Frontal cortex (tissue), 4 donors: ENCODE results near the gene ZBTB22. TPM values are rescaled to one million over a fixed set of nuclear protein-coding genes. Genes with fewer than 3 reads are reported as not detected.

Source experiments
- DNase-seq, 2 donors: peaks; one replicate each; pipeline ENCODE4 v3.0.0; 2012; ENCODE audit warnings: low spot score in 2 of 2
- FAIRE-seq: peaks from 2 replicates; lab custom pipeline; 2012; peaks lifted over from hg19 to GRCh38; lab: Jason Lieb, UNC
- total RNA-seq: library from RNA; depleted of rRNA; stranded (reverse); fragments of >200 nt; gene quantifications from one replicate; pipeline ENCODE4 v1.2.3, GENCODE V29; 2014
- donor health status: control.
- donor health status: control.
- donor health status: control.

The ZBTB22 gene
- total RNA-seq, 1 donor from 2014 or later = 27.3 TPM

DNA sequence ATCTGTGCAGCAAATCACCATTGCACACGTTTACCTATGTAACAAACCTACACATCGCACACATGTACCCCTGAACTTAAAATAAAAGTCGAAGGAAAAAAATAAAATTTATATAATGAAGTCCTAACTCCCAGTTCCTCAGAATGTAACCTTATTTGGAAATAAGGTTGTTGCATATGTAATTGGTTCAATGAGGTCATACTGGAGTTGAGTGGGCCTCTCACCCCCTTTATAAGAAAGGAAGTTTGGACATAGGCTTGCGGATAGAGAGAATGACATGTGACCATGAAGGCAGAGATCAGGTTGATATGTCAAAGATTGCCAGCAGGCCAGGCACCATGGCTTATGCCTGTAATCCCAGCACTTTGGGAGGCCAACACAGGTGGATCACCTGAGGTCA is 16.1 kb upstream of the ZBTB22 start:
- FAIRE-seq (no peak), DNase-seq (no peak)

DNA sequence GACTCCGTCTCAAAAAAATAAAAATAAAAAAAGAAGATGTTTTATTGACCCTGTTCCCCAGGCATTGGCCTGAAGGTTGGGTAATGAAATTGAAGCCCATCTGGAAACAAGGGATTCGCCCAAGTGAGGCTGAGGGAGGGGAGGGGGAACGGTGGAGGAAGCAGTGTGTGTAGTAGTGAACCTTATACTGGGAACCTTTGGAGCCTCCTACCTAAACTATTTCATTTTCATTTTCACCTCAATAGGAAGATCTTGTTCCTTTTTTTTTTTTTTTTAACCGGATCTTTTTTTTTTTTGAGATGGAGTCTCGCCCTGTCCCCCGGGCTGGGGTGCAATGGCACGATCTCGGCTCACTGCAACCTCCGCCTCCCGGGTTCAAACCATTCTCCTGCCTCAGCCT is 13.2 kb upstream of the ZBTB22 start:
- no peak for FAIRE-seq
- no peak for DNase-seq

DNA sequence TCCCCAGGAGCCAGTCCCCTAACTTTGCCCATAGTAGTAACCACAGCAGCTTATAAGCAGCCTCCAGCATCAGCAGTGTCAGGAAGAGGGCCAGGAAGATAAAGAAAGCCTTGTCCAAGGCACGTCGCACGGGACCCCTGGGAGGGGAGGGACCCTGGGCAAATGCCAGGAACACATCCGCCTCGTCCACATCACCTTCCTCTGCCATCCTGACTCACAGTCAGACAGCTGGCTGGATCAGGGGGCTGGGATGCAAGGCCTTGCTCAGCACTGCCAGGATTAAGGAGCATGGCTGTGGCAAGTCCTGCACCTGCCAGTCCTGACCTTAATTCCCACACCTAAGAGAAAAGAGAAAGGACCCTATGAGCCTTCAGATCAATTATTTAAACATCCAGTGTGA is 11.5 kb upstream of the ZBTB22 start:
- FAIRE-seq (no peak), DNase-seq (no peak)

DNA sequence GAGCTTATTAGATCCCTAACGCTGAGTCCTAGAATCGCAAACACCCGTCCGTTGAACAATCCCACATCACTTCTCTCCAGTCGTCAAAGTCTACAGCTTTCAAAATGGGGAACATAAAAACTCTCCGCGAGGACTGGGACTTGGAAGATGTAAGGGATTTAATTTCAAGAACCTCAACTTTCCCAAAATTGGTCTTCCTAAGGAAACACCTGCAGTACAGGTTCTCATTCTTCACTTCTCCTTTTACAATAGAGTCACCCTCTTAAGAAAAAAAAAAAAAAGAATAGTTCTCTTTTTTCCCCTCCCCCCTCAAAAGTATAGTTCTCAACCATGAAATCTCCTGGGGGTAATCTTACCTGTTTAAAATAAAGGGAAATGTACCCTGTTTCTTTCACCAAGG is 6.6 kb upstream of the ZBTB22 start:
- FAIRE-seq = no peak
- peak in 1 of 2 donors; percentile 4 for DNase-seq

DNA sequence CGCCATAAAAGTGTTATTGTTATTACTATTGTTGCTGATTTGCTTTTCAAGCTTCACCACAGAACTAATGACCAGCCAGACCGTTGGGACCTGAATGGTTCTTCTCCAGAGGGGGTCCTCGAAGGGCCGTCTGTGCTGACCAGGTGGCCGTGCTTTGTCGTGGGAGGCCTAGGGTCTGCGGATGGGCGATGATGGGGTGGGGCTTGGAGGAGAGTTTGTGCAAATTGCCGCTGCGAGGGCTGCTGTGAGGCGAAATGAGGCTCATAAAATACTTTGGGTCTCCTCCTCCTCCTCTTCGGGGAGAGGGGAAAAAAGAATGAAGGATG is 6.0 kb upstream of the ZBTB22 start:
- no peak for FAIRE-seq
- DNase-seq = no peak

DNA sequence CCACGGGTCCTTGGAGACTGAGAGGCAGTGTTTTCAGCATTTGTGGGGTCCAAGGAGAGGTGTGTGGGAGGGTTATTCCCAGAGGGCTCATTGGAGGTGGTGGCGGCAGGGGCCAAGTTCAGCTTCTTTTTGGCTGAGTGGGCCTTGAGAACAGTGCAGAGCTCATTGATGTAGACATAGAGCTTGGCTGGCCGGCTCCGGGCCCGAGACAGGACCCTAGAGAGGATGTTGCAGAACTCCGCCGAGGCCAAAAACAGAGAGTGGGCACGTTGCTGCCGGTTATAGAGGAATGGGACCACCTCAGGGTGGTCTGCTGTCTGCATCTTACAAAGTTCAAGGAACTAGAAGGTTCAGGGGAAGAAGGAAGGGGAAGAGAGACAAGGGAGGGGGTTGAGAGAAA is 3.7 kb upstream of the ZBTB22 start:
- DNase-seq (peak in 1 of 2 donors; percentile 0), FAIRE-seq (no peak)

DNA sequence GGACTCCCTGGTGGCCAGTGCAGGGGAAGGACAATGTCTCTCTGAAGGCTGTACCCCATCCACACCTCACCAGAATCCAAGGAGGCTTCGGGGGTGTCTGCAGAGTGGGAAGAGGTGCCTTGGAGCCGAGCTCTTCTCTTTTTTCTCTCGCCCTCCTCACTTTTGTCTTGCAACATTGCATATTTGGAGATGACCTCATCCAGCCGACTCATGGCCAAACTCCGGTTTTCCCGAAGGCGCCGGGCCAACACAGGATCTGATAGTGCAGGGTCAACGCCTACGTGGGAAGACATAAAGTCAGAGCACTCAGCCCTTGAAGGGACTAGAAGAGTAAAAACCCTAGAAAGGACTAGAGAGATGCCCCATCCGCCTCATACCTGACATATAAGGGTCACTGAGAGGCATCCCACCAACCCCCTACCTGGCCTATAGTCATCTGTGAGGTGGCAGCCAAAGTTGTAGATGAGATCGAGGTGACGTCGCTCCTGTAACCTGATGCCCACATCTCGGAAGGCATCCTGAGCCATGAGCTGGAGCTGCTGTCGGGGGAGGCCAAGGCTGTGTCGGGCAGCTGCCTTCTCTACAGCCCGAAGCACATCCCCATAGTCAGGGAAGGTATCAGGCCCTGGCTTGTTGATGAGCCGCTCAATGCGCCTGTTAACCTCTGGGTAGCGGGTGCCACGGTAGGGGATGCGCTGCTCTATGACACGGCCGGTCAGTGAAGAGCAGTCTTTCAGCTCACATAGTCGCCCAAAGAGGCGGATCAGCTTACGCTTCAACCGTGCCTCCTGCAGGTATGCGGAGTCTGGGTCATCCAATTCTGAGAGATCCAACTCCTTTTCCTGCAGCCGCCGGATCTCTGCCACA is 3.0 kb upstream of the ZBTB22 start:
- FAIRE-seq = no peak
- no peak for DNase-seq

DNA sequence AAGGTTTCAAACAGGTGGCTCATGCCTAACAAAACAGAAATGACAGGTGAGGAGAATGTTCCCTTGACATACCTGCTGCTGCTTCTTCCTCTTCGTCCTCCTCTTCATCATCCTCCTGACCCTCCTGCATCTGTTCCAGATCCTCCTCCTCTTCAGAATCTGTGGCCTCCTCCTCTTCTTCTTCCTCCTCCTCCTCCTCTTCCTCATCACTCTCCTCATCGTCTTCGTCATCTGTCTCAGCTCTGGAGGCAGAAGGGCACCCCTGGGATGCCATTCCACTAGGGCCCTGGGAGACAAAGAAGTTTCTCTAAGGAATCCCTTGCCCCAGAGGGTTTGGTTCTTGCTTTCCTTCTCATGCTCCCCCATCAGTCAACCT is 2.4 kb upstream of the ZBTB22 start:
- no peak for DNase-seq
- no peak for FAIRE-seq

DNA sequence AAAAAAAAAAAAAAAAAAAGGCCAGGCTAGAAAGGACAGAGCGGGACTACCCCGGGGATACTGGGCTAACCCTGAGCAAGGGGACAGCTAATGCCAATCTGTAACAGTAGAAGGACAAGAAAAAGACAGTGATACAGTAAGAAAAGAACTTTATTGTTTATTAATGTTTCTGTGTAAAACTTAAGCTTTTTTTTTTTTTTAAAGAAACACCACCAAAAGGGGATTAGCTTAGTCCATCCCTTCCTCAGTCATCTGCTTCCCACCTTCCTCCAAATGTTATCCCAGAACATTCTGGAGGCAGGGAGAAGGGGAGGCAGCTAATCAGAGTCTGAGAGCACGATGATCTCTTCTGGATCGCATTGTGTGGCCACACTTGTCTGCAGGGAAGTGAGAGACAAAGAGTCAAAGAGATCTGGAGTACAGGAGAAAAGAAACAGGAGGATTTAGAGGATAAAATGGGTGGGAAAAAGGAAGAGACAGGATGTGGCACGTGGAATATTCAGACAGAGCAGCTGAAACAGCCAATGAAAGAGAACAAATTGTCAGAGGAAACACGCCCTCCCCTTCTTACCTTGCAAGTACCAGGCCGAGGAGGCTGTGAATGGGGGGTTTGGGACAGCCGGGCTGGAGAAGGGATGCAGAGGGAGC is 1.0 kb upstream of the ZBTB22 start:
- no peak for DNase-seq
- no peak for FAIRE-seq

DNA sequence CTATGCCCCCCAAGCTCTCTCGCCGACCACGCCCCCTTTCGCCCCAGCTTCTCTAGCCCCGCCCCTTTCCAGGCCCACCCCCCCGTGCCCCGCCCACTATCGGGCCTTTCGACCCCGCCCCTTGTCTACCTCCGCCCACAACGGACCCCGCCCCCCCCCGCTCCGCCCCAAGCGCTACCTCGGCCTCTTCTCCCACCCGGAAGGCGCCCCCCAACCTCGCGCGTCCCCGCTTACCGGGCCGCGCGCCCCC is 200 bp downstream of the ZBTB22 start:
- no peak for DNase-seq
- no peak for FAIRE-seq

DNA sequence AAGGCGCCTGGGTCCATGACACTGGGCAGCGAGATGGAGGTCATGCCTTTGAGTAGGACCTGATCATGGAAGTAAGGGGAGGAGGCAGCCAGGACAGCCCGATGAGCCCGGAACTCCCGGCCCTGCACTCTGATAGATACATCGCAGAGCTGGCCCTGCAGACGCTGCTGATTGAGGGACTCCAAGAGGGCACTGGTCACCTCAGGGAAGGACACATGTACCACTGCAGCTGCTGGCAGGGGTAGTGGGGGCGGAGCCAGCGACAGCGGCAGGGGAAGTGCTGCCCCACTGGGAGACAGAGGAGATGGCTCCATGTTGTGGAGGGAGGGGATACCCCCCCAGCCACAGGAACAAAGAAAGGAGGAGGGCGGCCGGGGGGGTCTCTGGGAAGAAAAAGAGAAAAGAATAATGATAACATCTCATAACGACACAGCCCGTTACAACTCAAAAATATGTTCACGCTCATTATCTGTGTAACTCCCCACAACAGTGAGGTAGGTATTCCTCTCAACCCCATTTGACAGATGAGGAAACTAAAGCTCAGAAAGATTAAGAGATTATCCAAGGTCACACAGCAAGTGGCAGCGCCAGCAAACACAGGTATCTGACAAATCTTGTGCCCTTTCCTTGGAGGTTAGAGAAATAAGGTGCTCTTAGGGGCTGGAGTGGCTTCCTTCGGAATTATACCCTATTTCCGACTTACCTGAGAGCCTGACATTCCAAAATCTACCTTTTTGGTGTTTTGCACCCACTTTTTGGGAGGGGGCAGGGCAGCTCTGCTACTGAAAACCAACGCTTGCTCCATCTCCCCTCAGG is 733 bp downstream of the ZBTB22 start:
- FAIRE-seq (no peak), DNase-seq (no peak)

DNA sequence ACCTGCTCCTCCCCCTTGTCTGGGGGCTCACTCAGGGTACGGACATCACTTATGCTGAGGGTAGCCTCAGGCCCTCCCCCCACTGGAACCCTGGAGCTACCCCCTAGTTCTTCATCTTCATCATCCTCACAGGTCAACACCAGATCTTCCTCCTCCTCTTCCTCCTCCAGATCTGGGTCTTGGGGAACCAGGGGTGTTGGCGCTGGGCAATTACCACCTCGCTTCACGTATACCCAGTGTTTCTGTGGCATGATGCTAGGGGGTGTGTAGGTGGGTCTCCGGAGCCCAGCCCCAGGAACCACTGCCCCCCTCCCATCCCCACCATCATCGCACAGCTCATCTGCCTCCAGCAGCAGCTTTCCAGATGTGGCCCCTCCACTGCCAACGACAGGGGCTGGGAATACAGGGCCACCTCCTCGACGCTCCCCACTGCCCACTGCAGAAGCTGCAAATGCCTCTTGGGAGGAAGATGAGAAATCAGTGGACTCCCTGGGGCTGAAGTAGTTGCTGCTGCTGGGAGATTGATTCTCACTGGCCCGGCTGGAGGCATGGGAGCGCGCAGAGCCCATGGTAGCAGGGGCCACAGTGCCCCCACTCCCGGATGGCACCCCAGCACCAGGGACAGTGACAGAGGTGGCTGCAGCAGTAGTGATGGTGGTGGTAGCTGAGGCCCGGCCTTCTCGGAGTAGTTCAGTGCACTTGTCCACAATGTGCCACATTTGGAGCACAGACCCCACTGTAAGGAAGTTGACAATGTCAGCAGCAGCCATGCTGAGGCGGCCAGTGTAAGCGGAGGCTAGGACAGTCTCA is 1.5 kb downstream of the ZBTB22 start:
- FAIRE-seq (no peak), DNase-seq (no peak)

DNA sequence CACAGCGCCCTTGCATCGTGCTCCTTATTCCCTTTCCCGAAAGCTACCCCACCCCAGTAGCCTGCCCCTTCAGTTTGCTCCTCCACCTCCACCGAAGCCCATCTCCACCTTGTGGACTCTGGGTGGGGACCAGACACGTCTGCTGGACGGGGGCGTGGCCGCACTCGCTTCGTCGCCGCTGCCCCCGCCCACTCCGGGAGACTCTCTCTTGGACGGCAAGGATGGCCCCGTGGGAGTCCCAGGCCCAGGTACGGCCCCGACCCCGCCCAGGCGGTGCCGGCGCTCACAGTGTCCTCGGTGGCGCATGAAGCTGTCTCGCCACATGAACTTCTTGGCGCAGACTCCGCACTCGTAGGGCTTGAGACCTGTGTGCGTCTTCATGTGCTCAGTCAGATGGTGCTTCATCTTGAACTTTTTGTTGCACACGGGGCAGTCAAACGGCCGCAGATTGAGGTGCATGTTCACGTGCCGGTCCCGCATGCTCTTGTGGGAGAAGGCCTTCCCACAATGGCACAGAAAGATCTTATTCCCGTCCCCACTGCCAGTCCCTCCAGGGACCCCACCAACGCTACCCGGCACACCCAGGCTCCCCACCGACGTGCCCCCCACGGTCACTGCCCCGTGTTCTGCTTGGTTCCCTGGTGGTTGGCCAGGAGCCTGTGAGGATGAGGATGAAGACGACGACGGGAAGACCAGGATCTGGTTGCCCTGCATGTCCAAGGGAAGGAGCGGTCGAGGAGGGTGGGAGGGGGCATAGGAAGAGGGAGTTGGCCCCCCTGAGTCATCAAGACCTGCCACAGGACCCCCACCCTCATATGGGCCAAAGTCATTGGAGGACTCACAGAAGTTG is 2.4 kb downstream of the ZBTB22 start:
- no peak for DNase-seq
- FAIRE-seq = no peak

DNA sequence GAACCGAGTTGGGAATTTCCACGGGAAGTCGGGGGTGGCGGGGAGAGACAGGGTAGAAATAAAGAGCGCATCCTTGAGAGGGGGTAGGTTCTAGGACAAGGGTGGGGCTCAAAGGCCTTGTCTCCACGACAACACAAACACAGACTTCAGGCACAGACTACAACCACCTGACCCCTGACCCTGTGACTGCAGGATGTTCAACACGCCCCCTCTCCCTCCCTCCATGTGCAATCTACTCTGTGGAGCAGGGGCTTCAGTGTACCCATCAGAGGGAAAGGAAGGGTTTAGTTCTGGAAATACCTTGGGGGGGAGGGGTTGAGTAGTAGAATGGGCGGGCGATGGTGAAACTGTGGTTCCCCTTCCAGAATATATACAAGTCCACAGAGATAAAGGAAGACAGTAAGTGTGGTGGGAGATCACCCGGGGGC is 3.0 kb downstream of the ZBTB22 start:
- no peak for FAIRE-seq
- peak in 1 of 2 donors; percentile 54 for DNase-seq

DNA sequence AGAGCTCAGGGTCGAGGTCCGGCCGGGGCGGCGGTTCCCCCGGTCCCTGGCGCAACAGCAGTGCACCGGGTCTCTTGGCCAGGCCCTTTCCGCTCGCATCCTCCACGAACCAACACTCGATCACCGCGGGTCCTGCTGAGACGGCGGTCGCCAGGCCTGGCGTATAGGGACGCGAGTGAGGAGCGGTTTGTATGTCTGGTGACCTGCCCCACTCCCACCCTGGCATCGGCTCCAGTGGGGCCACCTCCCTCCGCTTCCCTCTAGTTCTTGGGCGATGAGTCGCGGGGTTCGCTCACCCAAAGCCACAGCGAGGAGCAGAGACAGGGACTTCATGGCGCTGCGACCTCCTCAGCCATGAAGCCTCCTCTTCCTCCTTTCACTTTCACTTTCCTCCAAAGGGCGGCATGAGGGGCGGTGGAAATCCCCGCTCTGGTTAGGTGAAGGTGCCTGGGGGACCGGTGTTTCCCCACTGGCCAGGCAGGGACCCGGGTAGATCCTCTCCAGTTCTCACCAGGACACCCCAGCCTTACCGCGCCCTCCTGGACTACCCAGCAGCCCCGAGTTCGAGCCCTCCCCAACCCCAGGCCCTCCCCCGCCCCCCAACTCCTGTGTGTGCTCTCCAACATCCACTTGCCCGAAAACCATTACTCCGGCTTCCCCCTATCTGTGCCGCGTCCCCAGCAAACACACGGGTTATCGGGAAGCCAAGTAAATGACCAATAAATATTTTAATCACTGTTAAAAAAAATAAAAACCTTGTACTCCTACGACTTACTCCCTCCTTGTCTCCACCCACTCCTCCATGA is 3.6 kb downstream of the ZBTB22 start, which contains the start of gene TAPBP:
Gene TAPBP, minus strand, starts transcription at position 370 of the 806 bp plus-strand sequence. Its CDS starts 37 bp downstream, at position 333.
- peak; percentile 49 to 59 for DNase-seq

DNA sequence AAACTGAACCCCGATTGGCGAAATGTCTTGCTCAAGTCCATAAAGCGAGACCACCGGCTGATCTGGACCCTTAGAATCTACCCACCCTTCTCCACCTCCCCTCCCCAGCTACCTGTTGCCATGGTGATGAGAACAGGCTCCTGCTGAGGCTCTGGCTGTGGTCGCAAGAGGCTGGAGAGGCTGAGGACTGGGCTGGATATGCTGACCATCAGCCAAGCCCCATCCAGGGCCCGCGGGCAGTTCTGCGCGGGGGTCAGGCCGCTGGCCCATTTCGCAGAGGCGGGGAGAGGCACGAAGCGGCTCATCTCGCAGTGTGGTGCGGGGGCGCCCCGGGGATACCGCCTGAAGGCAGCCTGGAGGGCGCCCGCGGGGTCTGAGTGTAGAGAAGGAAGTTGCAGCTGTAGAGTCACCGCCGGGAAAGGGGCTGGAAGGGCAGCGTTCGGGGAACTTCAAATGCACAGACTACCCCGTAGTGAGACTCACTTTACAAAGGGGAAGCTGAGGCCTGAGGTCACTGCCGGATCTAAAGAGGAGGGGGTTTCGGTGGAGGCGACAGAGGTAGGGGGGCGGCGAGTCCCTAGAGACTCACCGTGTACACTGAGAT is 4.3 kb downstream of the ZBTB22 start:
- DNase-seq (peak in 1 of 2 donors; percentile 45), FAIRE-seq (no peak)

More for the DNA sequence above, 3.6 kb downstream of the ZBTB22 start, which contains the start of gene TAPBP:
- no peak for FAIRE-seq

DNA sequence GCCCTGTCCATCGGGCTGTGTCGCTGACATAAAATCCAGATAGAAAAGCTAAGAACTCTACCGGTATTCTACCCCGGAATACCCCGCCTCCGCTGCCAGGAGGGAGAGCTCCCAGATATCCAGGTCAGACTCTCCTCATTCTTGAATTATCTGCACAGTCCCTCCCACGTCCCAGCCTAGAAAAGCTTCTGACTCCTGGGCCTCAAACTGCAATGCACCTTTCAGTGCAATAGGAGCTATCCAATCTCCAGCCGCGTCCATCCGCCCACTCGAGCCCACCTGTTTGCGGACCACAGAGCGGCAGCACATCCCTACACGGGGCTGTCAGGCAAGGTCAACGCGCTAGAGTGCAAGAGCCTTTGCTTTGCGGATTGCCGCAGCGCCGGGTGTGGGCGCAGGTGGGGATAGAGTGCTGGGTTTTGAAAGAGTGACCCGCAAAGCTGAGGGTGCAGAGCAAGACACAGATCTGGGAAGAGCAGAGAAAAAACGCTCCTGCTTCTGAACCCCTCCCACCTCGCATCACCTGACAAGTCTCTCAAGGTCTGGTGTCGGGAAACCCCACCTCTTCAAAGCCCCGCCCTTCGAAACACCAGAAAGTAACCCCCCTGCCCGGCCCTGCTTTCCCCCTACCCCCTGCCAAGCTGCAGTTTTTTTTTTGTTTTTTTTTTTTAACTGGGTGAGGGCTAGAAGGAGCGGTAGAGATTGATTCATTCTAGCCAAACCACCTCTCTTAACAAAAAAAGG is 5.0 kb downstream of the ZBTB22 start:
- FAIRE-seq (no peak), DNase-seq (peak; percentile 62 to 74)
